Measurements from ENCODE around the gene SYCP3. TPM values are rescaled to one million over a fixed set of nuclear protein-coding genes. Genes with fewer than 3 reads are reported as not detected.

The SYCP3 gene
- total and polyA plus RNA-seq, 2 of the 13 experiments (the other 11 are each of a cell fraction or from before 2014, with no cell fraction given) = not detected

DNA sequence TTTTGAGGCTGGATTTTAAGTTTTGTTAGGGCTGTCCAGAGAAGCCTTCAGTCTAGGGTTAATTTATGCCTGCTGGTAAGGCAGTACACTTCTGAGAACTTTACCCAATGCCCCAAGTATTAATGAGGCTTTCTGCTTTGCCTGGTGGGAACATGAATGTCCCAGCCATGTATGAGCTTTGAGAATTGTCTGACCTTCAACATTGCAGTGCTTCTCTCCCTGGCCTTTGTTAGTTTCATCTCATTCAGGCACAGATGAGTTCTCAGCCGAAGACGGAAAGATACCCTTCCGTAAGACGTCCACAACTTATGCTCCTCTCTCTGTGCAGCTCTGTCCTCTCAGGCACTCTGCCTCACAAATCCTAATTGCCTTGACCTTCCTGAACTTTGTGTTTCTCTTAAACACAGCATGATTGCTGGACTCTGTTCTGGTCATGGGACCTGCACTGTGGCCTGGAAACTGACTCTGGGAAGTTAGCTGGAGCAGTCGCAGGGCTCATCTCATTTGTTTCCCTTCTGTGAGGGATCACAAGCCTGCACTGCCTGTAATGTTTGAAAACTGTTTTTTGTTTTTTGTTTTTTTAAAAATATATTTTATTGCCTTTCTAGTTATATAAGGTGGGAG is 26.1 kb downstream of the SYCP3 start (continued):
- TF ChIP-seq, protein P1, sequence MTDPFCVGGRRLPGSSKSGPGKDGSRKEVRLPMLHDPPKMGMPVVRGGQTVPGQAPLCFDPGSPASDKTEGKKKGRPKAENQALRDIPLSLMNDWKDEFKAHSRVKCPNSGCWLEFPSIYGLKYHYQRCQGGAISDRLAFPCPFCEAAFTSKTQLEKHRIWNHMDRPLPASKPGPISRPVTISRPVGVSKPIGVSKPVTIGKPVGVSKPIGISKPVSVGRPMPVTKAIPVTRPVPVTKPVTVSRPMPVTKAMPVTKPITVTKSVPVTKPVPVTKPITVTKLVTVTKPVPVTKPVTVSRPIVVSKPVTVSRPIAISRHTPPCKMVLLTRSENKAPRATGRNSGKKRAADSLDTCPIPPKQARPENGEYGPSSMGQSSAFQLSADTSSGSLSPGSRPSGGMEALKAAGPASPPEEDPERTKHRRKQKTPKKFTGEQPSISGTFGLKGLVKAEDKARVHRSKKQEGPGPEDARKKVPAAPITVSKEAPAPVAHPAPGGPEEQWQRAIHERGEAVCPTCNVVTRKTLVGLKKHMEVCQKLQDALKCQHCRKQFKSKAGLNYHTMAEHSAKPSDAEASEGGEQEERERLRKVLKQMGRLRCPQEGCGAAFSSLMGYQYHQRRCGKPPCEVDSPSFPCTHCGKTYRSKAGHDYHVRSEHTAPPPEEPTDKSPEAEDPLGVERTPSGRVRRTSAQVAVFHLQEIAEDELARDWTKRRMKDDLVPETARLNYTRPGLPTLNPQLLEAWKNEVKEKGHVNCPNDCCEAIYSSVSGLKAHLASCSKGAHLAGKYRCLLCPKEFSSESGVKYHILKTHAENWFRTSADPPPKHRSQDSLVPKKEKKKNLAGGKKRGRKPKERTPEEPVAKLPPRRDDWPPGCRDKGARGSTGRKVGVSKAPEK (CRISPR knock-in tag; IDR thresholded peaks at IDR 0.05; ENCODE audit: borderline replicate concordance) = no peak
- TF ChIP-seq ZNF264 (CRISPR knock-in tag; IDR thresholded peaks at IDR 0.05) (peak; percentile 84; the same call in 1 of the 2 replicates), ZNF556 (CRISPR knock-in tag; IDR thresholded peaks at IDR 0.05; ENCODE audit: borderline replicate concordance) (no peak; the same call in 1 of the 2 replicates), ZNF816 (CRISPR knock-in tag; IDR thresholded peaks at IDR 0.05; ENCODE audit: borderline replicate concordance) (no peak), KDM1A (CRISPR knock-in tag; IDR thresholded peaks at IDR 0.05) (no peak), MIXL1 (CRISPR knock-in tag; IDR thresholded peaks at IDR 0.05) (peak; percentile 97), RXRB (CRISPR knock-in tag; IDR thresholded peaks at IDR 0.05; ENCODE audit: borderline replicate concordance) (peak; percentile 95), FOXA1 (IDR thresholded peaks at IDR 0.05) (no peak), FOXA1 (CRISPR knock-in tag; IDR thresholded peaks at IDR 0.05) (peak; percentile 45), SNAPC2 (CRISPR knock-in tag; IDR thresholded peaks at IDR 0.05) (no peak), ZSCAN12 (CRISPR knock-in tag; IDR thresholded peaks at IDR 0.05) (no peak), KAT2B (IDR thresholded peaks at IDR 0.05; ENCODE audit: borderline replicate concordance, low read depth, low read length) (no peak), PHB2 (IDR thresholded peaks at IDR 0.05; ENCODE audit: partially characterized antibody) (no peak), ZNF367 (CRISPR knock-in tag; IDR thresholded peaks at IDR 0.05; ENCODE audit: borderline replicate concordance) (no peak)
- TF ChIP-seq, protein P2, sequence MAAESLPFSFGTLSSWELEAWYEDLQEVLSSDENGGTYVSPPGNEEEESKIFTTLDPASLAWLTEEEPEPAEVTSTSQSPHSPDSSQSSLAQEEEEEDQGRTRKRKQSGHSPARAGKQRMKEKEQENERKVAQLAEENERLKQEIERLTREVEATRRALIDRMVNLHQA (CRISPR knock-in tag; IDR thresholded peaks at IDR 0.05) = no peak
- TF ChIP-seq, protein P3, sequence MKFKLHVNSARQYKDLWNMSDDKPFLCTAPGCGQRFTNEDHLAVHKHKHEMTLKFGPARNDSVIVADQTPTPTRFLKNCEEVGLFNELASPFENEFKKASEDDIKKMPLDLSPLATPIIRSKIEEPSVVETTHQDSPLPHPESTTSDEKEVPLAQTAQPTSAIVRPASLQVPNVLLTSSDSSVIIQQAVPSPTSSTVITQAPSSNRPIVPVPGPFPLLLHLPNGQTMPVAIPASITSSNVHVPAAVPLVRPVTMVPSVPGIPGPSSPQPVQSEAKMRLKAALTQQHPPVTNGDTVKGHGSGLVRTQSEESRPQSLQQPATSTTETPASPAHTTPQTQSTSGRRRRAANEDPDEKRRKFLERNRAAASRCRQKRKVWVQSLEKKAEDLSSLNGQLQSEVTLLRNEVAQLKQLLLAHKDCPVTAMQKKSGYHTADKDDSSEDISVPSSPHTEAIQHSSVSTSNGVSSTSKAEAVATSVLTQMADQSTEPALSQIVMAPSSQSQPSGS (CRISPR knock-in tag; IDR thresholded peaks at IDR 0.05) = peak; percentile 64; the same call in 1 of the 2 replicates
- TF ChIP-seq, protein P4, sequence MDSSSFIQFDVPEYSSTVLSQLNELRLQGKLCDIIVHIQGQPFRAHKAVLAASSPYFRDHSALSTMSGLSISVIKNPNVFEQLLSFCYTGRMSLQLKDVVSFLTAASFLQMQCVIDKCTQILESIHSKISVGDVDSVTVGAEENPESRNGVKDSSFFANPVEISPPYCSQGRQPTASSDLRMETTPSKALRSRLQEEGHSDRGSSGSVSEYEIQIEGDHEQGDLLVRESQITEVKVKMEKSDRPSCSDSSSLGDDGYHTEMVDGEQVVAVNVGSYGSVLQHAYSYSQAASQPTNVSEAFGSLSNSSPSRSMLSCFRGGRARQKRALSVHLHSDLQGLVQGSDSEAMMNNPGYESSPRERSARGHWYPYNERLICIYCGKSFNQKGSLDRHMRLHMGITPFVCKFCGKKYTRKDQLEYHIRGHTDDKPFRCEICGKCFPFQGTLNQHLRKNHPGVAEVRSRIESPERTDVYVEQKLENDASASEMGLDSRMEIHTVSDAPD (CRISPR knock-in tag; IDR thresholded peaks at IDR 0.05) = no peak
- TF ChIP-seq, protein P5, sequence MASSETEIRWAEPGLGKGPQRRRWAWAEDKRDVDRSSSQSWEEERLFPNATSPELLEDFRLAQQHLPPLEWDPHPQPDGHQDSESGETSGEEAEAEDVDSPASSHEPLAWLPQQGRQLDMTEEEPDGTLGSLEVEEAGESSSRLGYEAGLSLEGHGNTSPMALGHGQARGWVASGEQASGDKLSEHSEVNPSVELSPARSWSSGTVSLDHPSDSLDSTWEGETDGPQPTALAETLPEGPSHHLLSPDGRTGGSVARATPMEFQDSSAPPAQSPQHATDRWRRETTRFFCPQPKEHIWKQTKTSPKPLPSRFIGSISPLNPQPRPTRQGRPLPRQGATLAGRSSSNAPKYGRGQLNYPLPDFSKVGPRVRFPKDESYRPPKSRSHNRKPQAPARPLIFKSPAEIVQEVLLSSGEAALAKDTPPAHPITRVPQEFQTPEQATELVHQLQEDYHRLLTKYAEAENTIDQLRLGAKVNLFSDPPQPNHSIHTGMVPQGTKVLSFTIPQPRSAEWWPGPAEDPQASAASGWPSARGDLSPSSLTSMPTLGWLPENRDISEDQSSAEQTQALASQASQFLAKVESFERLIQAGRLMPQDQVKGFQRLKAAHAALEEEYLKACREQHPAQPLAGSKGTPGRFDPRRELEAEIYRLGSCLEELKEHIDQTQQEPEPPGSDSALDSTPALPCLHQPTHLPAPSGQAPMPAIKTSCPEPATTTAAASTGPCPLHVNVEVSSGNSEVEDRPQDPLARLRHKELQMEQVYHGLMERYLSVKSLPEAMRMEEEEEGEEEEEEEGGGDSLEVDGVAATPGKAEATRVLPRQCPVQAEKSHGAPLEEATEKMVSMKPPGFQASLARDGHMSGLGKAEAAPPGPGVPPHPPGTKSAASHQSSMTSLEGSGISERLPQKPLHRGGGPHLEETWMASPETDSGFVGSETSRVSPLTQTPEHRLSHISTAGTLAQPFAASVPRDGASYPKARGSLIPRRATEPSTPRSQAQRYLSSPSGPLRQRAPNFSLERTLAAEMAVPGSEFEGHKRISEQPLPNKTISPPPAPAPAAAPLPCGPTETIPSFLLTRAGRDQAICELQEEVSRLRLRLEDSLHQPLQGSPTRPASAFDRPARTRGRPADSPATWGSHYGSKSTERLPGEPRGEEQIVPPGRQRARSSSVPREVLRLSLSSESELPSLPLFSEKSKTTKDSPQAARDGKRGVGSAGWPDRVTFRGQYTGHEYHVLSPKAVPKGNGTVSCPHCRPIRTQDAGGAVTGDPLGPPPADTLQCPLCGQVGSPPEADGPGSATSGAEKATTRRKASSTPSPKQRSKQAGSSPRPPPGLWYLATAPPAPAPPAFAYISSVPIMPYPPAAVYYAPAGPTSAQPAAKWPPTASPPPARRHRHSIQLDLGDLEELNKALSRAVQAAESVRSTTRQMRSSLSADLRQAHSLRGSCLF (CRISPR knock-in tag; IDR thresholded peaks at IDR 0.05; ENCODE audit: borderline replicate concordance) = no peak
